ENCODE results near the gene PDCD6IP.

PDCD6IP gene

GRCh38 chr3:33900809-33901505, 102.5 kb downstream of the PDCD6IP start:
- DNase-seq = no peak

GRCh38 chr3:33901862-33902563, 103.6 kb downstream of the PDCD6IP start:
- no peak for DNase-seq

GRCh38 chr3:33904730-33905129, 106.3 kb downstream of the PDCD6IP start:
- no peak for DNase-seq

- no peak for DNase-seq
Measured at GRCh38 chr3:33908250-33908851, 109.9 kb downstream of the PDCD6IP start.

GRCh38 chr3:33909547-33909946, 111.1 kb downstream of the PDCD6IP start:
- no peak for DNase-seq

- DNase-seq = no peak
Measured at GRCh38 chr3:33910031-33910430, 111.6 kb downstream of the PDCD6IP start.

GRCh38 chr3:33911525-33912322, 113.3 kb downstream of the PDCD6IP start:
- DNase-seq = no peak

- no peak for DNase-seq
Measured at GRCh38 chr3:33914212-33914611, 115.8 kb downstream of the PDCD6IP start.

GRCh38 chr3:33914731-33915379, 116.4 kb downstream of the PDCD6IP start:
- no peak for DNase-seq

- peak; percentile 47 for DNase-seq
Measured at GRCh38 chr3:33915796-33916546, 117.5 kb downstream of the PDCD6IP start.

GRCh38 chr3:33918126-33918756, 119.8 kb downstream of the PDCD6IP start:
- DNase-seq = no peak

All from NCI-H82 (cell line).